HG03442 (cell line): Measurements from ENCODE around the gene FBH1.
"Not testable (repeated sequence)": the region's sequence is repeated elsewhere in the genome, so short reads cannot be mapped to it uniquely, and the experiment has no call there.

Experiments used
- ATAC-seq: cut with Tn5 transposase; IDR thresholded peaks from one replicate; pipeline ENCODE4 v1.9.1; 2021; ENCODE audit warnings: mild to moderate bottlenecking, moderate library complexity; ENCODE audit not compliant: unreplicated experiment

Gene FBH1

GRCh38 chr10:5937016-5937415 is 47.0 kb downstream of the FBH1 start:
- no peak for ATAC-seq

GRCh38 chr10:5938291-5938690 is 48.2 kb downstream of the FBH1 start:
- ATAC-seq = no peak

DNA sequence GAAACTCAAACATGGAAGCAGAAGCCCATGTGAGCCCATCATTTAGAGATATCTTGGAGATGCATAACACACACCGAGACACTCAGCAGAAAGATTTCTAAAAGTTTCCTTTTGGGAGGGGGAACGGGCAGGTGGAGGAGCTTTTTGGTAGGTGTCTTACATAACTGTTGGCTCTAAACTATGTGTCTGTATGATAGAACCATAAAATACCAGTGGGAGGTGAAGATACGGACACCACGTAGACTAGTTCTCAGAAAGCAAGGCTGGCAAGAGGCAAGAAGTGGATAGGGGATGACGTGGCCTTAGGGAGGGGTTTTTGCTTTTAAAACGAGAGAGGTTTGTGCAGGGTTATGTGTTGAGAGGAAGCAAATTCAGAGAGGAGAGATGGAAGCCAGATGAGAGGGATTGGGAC is 50.8 kb downstream of the FBH1 start:
- no peak for ATAC-seq

GRCh38 chr10:5941579-5941978 is 51.5 kb downstream of the FBH1 start:
- ATAC-seq = no peak

- no peak for ATAC-seq
Measured at GRCh38 chr10:5942001-5942400, 52.0 kb downstream of the FBH1 start.

DNA sequence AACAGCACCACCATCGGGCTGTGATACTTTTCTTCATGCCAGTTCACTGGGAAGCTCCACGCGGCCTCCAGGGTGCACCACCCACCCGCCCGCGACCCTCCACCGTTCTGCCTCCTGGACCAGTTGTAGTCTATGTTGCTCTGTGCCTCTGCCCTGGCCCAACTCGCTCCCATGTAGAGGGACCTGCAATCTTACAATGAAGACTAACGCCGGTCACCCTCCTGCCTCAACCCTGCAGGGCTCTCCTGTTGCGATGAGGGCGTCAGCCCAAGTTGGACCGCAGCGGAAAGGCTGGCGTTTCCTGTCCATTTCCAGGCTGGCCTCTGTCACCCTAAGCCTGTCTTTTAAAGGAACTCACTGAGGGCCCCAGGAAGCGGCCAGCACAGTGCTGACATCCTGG is 52.4 kb downstream of the FBH1 start:
- no peak for ATAC-seq

- ATAC-seq = no peak
Measured at GRCh38 chr10:5943536-5943935, 53.5 kb downstream of the FBH1 start.

DNA sequence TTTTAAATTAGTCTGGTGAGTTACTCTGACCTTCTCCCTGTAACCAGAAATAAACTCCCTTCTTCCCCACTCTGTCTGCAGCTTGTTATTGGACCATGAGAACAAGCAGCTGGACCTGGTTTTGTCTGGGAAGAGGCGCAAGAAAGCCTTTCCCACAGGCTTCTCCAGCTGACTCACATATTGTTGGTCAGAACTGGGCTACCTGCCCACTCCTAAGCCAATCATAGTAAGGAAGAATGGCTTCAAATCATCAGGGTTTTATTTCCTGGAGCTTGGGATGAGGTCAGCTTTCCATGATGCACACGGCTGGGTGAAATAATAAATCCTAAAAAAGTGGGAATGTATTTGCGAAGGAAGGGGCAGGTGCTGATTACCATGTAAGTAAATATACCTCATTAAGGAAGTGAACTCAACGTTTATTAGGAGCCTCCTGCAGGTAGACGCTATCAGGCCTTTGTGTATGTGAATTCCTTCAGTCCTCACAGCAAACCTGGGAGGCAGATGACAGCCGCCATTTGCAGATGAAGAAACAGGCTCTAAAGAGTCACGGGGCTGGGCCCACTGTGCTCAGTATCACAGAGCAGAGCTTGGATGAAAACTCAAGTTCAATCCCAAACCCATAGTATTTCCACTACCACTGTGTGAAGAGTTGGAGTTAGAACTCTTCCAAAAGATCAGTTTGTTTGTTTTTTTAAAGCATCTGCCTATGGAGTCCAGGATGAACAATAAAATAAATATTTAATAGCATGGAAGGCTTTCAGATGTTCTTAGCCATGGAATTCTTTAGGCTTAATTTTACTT is 54.5 kb downstream of the FBH1 start:
- ATAC-seq = no peak

GRCh38 chr10:5945190-5945509 is 55.1 kb downstream of the FBH1 start:
- ATAC-seq = no peak

GRCh38 chr10:5945561-5946418 is 55.7 kb downstream of the FBH1 start:
- ATAC-seq = no peak

DNA sequence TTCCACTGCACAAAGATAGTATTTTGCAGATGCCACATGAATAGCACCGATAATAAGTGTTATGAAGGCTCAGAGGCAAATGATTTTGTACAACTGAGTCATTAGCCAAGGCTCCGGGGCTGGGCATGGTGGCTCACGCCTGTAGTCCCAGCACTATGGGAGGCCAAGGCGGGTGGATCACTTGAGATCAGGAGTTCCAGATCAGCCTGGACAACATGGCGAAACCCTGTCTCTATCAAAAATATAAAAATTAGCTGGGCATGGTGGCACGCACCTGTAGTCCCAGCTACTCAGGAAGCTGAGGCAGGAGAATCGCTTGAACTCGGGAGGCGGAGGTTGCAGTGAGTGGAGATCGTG is 56.4 kb downstream of the FBH1 start:
- ATAC-seq = not testable (repeated sequence)

DNA sequence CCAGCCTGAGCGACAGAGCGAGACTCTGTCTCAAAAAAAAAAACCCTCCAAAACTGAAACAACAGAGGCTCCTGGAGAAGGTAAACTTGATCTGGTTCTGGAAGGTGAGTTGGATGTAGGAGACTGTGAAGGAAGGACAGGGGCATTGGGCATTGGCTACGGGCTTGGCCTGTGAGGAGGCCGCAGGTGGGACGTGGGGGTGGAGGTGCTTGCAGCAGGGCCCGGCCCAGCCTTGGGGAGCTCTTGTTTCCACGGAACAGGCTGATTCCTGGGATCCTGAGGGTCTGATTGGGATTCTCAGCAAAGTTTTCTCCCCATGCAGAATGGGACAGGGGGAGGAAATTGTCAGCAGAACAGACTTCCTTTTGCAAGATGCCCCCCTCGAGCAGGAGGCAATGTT is 56.7 kb downstream of the FBH1 start:
- ATAC-seq = no peak

- ATAC-seq = no peak
Measured at GRCh38 chr10:5947471-5948207, 57.6 kb downstream of the FBH1 start.

DNA sequence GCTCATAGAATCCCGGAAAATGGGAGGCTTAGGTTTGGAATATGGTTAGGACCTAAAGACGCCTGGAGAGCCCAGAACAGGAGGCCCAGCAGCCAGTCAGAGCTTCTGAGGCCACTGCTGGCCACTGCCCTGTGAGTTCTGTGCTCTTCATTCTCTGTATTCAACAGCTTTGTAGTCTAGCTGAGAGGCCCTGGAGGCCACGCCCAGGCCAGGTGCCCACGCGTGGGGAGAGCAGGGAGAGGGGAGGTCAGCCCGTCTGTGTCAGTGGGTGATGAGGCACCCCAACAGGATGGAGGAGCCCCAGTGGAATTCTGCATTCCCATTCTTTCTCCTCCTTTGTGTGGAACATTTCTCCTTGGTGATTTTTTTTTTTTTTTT is 58.2 kb downstream of the FBH1 start:
- ATAC-seq = no peak

DNA sequence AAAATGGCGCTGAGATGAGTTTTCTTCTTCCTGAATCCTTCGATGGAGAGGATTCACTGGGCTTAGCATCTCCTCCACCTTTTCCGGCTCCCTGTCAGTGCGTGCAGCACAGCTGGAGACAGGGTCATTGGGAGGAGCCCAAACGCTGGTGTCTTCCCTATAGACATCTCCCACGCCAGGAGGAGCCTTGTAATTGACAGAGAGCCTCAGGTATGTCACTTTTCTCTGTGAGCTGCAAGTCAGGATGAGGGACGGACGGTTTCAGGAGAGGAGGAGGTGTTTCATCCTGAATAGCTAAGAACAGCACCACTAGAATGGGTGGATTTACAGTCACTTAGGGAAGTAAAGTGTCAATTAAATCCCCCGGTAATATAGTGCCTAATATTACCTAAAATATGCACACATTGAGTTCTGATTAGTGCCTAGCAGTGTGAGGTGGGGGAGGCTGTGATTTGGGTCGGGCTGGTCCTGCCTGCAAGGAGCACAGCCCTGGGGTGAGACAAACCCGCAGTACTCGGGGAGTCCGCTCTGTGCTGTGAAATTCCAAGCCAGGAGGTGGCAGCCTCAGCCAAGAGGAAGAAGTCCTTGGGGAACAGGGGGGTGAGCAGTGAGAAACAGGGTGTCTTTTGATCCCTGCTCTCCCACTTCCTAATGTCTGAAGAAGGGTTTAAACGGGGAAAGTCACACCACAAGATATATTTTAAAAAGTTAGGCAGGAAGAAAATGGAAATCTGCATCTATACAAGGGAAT is 59.1 kb downstream of the FBH1 start:
- ATAC-seq = no peak

DNA sequence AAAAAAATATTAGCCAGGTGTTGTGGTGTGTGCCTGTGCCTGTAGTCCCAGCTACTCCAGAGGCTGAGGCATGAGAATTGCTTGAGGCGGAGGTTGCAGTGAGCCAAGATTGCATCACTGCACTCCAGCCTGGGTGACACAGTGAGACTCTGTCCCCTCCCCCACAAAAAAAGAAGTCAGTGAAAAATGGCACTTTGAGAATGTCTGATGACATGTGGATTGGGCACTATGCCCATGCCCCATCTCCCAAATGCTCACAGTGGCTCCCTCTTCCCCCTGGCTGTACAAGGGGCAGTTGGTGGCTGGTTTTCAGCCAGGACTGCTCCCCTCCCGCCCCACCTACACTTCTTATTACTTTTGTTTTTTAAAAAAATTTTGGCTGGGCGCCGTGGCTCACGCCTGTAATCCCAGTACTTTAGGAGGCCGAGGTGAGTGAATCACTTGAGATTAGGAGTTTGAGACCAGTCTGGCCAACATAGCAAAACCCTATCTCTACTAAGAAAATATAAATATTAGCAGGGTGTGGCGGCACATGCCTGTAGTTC is 61.2 kb downstream of the FBH1 start:
- ATAC-seq = no peak

DNA sequence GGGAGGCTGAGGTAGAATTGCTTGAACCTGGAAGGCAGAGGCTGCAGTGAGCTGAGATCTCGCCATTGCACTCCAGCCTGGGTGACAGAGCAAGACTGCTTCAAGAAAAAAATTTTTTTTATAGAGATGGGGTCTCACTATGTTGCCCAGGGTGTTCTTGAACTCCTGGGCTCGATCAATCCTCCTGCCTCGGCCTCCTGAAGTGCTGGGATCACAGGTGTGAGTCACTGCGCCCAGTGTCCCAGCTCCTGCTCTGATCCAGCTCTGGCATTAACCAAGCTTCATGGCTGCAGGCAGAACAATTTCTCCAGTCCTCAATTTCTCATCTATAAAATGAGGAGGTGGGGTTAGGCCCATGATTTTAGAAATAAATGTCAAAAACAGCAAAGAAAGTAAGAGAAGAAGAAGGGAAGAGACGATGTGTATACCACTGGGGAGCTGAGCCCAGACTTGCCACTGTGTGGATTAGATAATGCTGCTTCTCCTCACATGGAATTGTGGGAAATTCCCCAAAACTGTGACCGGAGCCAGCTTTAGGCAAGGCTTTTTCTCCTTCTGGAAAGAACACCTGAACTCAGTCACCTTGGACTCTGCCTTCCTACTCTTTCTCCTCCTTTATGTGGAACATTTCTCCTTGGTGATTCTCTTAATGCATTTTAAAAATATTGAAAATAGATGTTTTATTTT is 61.8 kb downstream of the FBH1 start:
- no peak for ATAC-seq

DNA sequence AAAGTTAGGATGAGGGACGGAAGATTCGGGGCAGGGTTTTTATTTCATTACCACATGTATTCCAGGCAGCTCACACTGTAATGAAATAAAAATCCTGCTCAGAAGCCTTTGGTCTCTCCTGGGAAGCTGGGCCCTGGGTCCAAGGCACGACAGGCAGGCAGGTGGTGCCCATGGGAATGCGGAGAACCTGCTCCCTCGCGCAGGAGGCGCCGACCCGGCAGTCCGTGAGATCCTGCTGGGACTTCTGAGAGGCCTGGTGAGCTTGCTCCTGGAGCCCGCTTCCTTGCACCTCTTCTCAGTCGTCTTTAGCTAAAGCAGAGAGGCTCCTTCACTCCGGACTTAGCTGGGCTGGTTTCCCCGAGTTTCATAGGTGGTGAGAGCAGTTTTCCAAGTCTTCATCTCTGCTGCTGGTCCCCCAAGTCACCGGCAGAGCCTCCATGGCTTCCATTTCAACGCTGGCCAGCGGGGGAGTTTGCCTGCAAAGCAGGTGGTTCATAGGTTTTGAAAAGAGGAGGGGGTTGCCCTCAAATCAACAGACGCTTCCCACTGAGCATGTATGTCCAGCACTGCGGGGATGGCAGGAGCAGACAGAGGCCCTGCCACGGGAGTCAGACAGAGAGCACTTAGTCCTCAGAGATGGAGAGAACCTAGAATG is 62.8 kb downstream of the FBH1 start:
- ATAC-seq = no peak

GRCh38 chr10:5953676-5954075 is 63.6 kb downstream of the FBH1 start:
- ATAC-seq = no peak
